ENCODE data around the gene SLC9A9.
A peak's percentile ranks its signal among the peaks of the same experiment; 100 is the strongest.

The SLC9A9 gene

DNA sequence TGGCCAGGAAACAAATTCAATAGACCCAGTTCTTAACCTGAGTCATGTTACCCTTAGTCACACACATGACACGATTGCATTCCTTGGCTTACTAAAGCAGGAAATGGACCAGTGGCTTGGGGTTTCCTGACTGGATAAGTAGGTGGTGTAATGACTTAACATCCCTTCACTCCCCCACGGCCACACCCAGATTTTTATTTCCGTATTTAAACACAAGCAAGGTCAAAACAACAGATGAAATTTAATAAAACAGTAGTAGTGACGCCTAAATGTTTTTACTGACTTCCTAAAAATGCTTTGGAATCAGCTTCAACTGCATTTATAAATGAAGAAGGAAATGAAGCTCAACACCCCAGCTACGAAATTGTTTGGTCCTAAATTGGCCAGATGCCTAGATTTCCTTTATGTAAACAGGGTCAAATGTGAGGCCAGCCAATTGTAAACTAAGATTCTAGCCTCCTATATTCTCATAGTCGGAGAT, 404.4 kb downstream of the SLC9A9 start:
- no peak for DNase-seq (ENCODE audit: low spot score)
- H3K27ac ChIP-seq: peak overlapping the region in 1 of 2 donors; percentile 60
- H3K4me3 ChIP-seq: no peak overlapping the region
- TF ChIP-seq, protein P1, sequence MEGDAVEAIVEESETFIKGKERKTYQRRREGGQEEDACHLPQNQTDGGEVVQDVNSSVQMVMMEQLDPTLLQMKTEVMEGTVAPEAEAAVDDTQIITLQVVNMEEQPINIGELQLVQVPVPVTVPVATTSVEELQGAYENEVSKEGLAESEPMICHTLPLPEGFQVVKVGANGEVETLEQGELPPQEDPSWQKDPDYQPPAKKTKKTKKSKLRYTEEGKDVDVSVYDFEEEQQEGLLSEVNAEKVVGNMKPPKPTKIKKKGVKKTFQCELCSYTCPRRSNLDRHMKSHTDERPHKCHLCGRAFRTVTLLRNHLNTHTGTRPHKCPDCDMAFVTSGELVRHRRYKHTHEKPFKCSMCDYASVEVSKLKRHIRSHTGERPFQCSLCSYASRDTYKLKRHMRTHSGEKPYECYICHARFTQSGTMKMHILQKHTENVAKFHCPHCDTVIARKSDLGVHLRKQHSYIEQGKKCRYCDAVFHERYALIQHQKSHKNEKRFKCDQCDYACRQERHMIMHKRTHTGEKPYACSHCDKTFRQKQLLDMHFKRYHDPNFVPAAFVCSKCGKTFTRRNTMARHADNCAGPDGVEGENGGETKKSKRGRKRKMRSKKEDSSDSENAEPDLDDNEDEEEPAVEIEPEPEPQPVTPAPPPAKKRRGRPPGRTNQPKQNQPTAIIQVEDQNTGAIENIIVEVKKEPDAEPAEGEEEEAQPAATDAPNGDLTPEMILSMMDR (IDR thresholded peaks at IDR 0.05): no peak

- DNase-seq (ENCODE audit: low spot score): no peak
- TF ChIP-seq, protein P1 (IDR thresholded peaks at IDR 0.05): no peak
- H3K27ac ChIP-seq: peak overlapping the region in 1 of 2 donors; percentile 24
- no peak overlapping the region for H3K4me3 ChIP-seq
Observed at GRCh38 chr3:143442814-143443447, 405.3 kb downstream of the SLC9A9 start.

GRCh38 chr3:143441516-143442171, 406.6 kb downstream of the SLC9A9 start:
- no peak overlapping the region for H3K4me3 ChIP-seq
- H3K27ac ChIP-seq: no peak overlapping the region
- TF ChIP-seq, protein P1 (IDR thresholded peaks at IDR 0.05): no peak
- no peak for DNase-seq (ENCODE audit: low spot score)

GRCh38 chr3:143439817-143440216, 408.5 kb downstream of the SLC9A9 start:
- TF ChIP-seq, protein P1 (IDR thresholded peaks at IDR 0.05): no peak
- H3K4me3 ChIP-seq: no peak overlapping the region
- no peak for DNase-seq (ENCODE audit: low spot score)
- H3K27ac ChIP-seq: no peak overlapping the region

DNA sequence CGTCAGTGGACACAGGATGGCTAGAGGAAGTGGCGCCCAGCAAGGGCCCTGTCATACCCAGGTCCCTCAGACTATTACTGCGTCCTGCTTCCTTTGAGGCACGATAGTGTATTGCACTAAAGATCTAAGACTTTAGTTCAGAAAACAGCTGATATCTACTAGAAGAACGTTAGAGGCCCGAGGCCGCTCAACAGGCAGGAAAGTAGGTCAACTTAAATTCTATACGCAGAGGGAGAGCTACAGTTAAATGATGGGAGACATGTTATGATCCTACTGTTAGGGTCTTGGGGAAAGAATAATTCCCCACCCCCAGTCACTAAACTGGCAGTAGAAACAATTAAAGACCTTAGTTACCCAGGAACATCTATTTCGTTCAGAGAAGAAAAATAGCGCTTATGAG, 410.9 kb downstream of the SLC9A9 start:
- TF ChIP-seq, protein P1 (IDR thresholded peaks at IDR 0.05): no peak
- Histone ChIP-seq H3K4me3 (no peak overlapping the region), H3K27ac (no peak overlapping the region)
- no peak for DNase-seq (ENCODE audit: low spot score)

- H3K4me3 ChIP-seq: no peak overlapping the region
- TF ChIP-seq, protein P1 (IDR thresholded peaks at IDR 0.05): no peak
- no peak for DNase-seq (ENCODE audit: low spot score)
- H3K27ac ChIP-seq: no peak overlapping the region
Observed at GRCh38 chr3:143436231-143436930, 411.9 kb downstream of the SLC9A9 start.

Measured in coronary artery (tissue), 2 donors.